GM19240 (cell line): Measurements from ENCODE around the gene SPINK14.

ENCODE experiments used
- DNase-seq: peaks from one replicate; pipeline ENCODE4 v3.0.0; 2011; ENCODE audit warnings: low spot score; ENCODE audit not compliant: insufficient read length

The SPINK14 gene

GRCh38 chr5:148168246-148168645 lies at the start of gene SPINK14:
TSS of gene SPINK14 (plus strand) at chr5:148168546. CDS start at chr5:148169733, 1,187 bp downstream.
- no peak for DNase-seq

GRCh38 chr5:148120317-148120716 lies 48.0 kb upstream of the SPINK14 start:
- no peak for DNase-seq

- no peak for DNase-seq
Observed at GRCh38 chr5:148125641-148126040, 42.7 kb upstream of the SPINK14 start.

- no peak for DNase-seq
Observed at GRCh38 chr5:148135091-148136048, 33.0 kb upstream of the SPINK14 start.

- no peak for DNase-seq
Observed at GRCh38 chr5:148140846-148141245, 27.5 kb upstream of the SPINK14 start.

- DNase-seq = no peak
Observed at GRCh38 chr5:148141645-148142044, 26.7 kb upstream of the SPINK14 start.

GRCh38 chr5:148145916-148146315 lies 22.4 kb upstream of the SPINK14 start:
- DNase-seq = no peak

GRCh38 chr5:148146487-148146886 lies 21.9 kb upstream of the SPINK14 start:
- DNase-seq = no peak

GRCh38 chr5:148147415-148147814 lies 20.9 kb upstream of the SPINK14 start:
- DNase-seq = no peak

GRCh38 chr5:148151872-148152271 lies 16.5 kb upstream of the SPINK14 start:
- DNase-seq = no peak

- DNase-seq = no peak
Observed at GRCh38 chr5:148152781-148153180, 15.6 kb upstream of the SPINK14 start.

GRCh38 chr5:148156609-148157008 lies 11.7 kb upstream of the SPINK14 start:
- DNase-seq = no peak

GRCh38 chr5:148162038-148162437 lies 6.3 kb upstream of the SPINK14 start:
- DNase-seq = no peak

GRCh38 chr5:148163345-148163744 lies 5.0 kb upstream of the SPINK14 start:
- no peak for DNase-seq

GRCh38 chr5:148166550-148167283 lies 1.6 kb upstream of the SPINK14 start:
- no peak for DNase-seq

GRCh38 chr5:148172377-148172776 lies 4.0 kb downstream of the SPINK14 start:
- no peak for DNase-seq

- DNase-seq = no peak
Observed at GRCh38 chr5:148176480-148176879, 8.1 kb downstream of the SPINK14 start.

- no peak for DNase-seq
Observed at GRCh38 chr5:148177207-148177606, 8.9 kb downstream of the SPINK14 start.

GRCh38 chr5:148179234-148179824 lies 11.0 kb downstream of the SPINK14 start:
- no peak for DNase-seq

GRCh38 chr5:148186248-148187003 lies 18.1 kb downstream of the SPINK14 start:
- no peak for DNase-seq

GRCh38 chr5:148191010-148191409 lies 22.7 kb downstream of the SPINK14 start:
- DNase-seq = no peak
